ENCODE results near the gene PDPN. TPM values are rescaled to one million over a fixed set of nuclear protein-coding genes. Genes with fewer than 3 reads are reported as not detected.

The PDPN gene
- total RNA-seq, 1 donor from 2014 or later = 8.5 TPM

- no peaks in the 10 kb centered on the region for H3K9me3 ChIP-seq
- H3K4me3 ChIP-seq = no peak overlapping the region
- H3K4me1 ChIP-seq = no peaks in the 10 kb centered on the region
- no peaks in the 10 kb centered on the region for H3K36me3 ChIP-seq
- no peak for DNase-seq (ENCODE audit: low spot score in 2 of 2)
- no peak for TF ChIP-seq CTCF (IDR thresholded peaks at IDR 0.05)
- H3K27ac ChIP-seq = no peak overlapping the region
- intact Hi-C loops (cut with DNase I) = no loop called here
- H3K27me3 ChIP-seq = no peaks in the 10 kb centered on the region
Measured at GRCh38 chr1:13628711-13629110, 45.1 kb downstream of the PDPN start.

GRCh38 chr1:13642306-13643004 is 58.8 kb downstream of the PDPN start:
- H3K27ac ChIP-seq = no peak overlapping the region
- intact Hi-C loops (cut with DNase I) = no loop called here
- TF ChIP-seq CTCF (IDR thresholded peaks at IDR 0.05) = no peak

GRCh38 chr1:13643017-13643416 is 59.4 kb downstream of the PDPN start:
- Histone ChIP-seq H3K27me3 (no peaks in the 10 kb centered on the region), H3K4me3 (no peak overlapping the region), H3K36me3 (no peaks in the 10 kb centered on the region), H3K27ac (no peak overlapping the region), H3K9me3 (peaks cover 0 to 6% of the 10 kb centered on the region in 2 donors), H3K4me1 (no peaks in the 10 kb centered on the region)
- no peak for DNase-seq (ENCODE audit: low spot score in 2 of 2)
- no peak for TF ChIP-seq CTCF (IDR thresholded peaks at IDR 0.05)
- intact Hi-C loops (cut with DNase I) = no loop called here

More at GRCh38 chr1:13642306-13643004, 58.8 kb downstream of the PDPN start:
- Histone ChIP-seq H3K9me3 (peaks cover 0 to 6% of the 10 kb centered on the region in 2 donors), H3K4me1 (no peaks in the 10 kb centered on the region), H3K36me3 (no peaks in the 10 kb centered on the region), H3K27me3 (no peaks in the 10 kb centered on the region), H3K4me3 (no peak overlapping the region)
- no peak for DNase-seq (ENCODE audit: low spot score in 2 of 2)

GRCh38 chr1:13646521-13646920 is 62.9 kb downstream of the PDPN start:
- no peak for TF ChIP-seq CTCF (IDR thresholded peaks at IDR 0.05)
- Histone ChIP-seq H3K4me1 (no peaks in the 10 kb centered on the region), H3K4me3 (no peak overlapping the region), H3K27ac (no peak overlapping the region), H3K9me3 (peaks cover 0 to 2% of the 10 kb centered on the region in 2 donors), H3K36me3 (no peaks in the 10 kb centered on the region), H3K27me3 (no peaks in the 10 kb centered on the region)
- intact Hi-C loops (cut with DNase I) = no loop called here
- DNase-seq (ENCODE audit: low spot score in 2 of 2) = no peak

GRCh38 chr1:13651279-13651678 is 67.6 kb downstream of the PDPN start:
- DNase-seq (ENCODE audit: low spot score in 2 of 2) = no peak
- Histone ChIP-seq H3K9me3 (peaks cover 0 to 2% of the 10 kb centered on the region in 2 donors), H3K27me3 (no peaks in the 10 kb centered on the region), H3K27ac (no peak overlapping the region), H3K4me3 (no peak overlapping the region), H3K4me1 (no peaks in the 10 kb centered on the region), H3K36me3 (no peaks in the 10 kb centered on the region)
- TF ChIP-seq CTCF (IDR thresholded peaks at IDR 0.05) = no peak
- intact Hi-C loops (cut with DNase I) = no loop called here

All from ascending aorta (tissue), 2 donors.